Ovary (tissue), 3 donors: ENCODE data around the gene TMTC2.

Experiments used
- CTCF ChIP-seq, 3 donors: fragments of 450-650 bp in 2 of 3; fragments of 200-600 bp in 1 of 3; IDR thresholded peaks; one replicate each; pipeline versions ENCODE4 v1.5.1 to v1.8.0; 2016 to 2022; ENCODE audit warnings: antibody characterized with exemption in 3 of 3, mild to moderate bottlenecking in 1 of 3
- EP300 ChIP-seq: sonication (generic); formaldehyde crosslinking; IDR thresholded peaks from one replicate; pipeline ENCODE4 v1.6.1; 2017; ENCODE audit warnings: antibody characterized with exemption
- POLR2A ChIP-seq: fragments of 450-650 bp; IDR thresholded peaks from one replicate; pipeline ENCODE4 v1.6.1; 2017; ENCODE audit warnings: antibody characterized with exemption, mild to moderate bottlenecking, moderate library complexity
- donor health status: DM: no; HTN: no; CAD: no.

GRCh38 chr12:82787016-82787415 is 100.3 kb downstream of the TMTC2 start:
- TF ChIP-seq CTCF (IDR thresholded peaks at IDR 0.05) (no peak), EP300 (no peak), POLR2A (no peak)
